KG1 (cell line): ENCODE measurements around the gene HIPK2.

Experiments used
- DNase-seq: peaks from one replicate; lab custom pipeline; 2025; lab: John Stamatoyannopoulos, UW

HIPK2 gene

GRCh38 chr7:139648941-139649425 is 128.8 kb downstream of the HIPK2 start:
- no peak for DNase-seq

- DNase-seq, result no peak
These were observed 129.4 kb downstream of the HIPK2 start for GRCh38 chr7:139648391-139648861.

- DNase-seq, result peak; percentile 21
These were observed 129.9 kb downstream of the HIPK2 start for GRCh38 chr7:139647814-139648390.

GRCh38 chr7:139647085-139647484 is 130.7 kb downstream of the HIPK2 start:
- no peak for DNase-seq

GRCh38 chr7:139646566-139646965 is 131.2 kb downstream of the HIPK2 start:
- DNase-seq, result no peak

DNA sequence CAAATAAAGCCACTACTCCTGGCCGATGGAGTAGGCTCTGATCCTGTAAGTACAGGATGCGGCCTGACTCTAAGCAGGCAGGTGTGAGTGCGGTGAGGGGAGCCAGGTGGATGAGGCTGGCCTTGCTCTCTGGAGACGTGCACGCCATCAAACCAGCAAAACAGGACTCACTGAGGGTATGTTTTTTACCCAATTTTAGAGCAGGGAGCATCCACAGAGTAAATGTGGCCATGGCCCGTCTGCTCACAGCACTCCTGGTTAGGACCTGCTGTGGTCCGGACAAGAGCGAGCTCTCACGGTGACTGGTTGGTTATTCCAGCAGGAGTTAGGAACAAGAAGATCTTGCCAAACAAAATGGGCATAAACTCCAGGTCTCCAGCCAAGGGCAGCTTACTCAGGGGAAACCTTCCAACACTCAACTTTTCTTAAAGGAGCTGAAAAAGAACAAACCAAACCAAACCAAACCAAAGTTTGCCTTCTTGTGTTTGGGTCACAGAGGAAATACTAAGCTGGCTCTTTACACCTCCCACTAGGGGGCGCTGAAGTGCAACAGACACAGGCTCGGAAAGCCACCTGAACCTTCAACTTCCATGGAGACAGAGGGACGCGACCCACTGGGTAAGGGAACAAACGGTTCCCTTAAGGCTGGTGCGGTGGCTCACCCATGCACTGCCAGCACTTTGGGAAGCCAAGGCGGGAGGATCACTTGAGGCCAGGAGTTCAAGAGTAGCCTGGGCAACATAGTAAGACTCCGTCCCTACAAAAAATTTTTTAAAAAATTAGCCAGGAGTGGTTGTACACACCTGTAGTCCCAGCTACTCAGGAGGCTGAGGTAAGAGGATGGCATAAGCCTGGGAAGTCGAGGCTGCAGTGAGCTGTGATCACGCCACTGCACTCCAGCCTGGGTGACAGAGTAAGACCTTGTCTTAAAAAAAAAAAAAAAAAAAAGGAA is 131.9 kb downstream of the HIPK2 start:
- peak; percentile 37 for DNase-seq

GRCh38 chr7:139643951-139644585 is 133.7 kb downstream of the HIPK2 start:
- DNase-seq, result no peak

GRCh38 chr7:139642283-139642682 is 135.5 kb downstream of the HIPK2 start:
- no peak for DNase-seq

DNA sequence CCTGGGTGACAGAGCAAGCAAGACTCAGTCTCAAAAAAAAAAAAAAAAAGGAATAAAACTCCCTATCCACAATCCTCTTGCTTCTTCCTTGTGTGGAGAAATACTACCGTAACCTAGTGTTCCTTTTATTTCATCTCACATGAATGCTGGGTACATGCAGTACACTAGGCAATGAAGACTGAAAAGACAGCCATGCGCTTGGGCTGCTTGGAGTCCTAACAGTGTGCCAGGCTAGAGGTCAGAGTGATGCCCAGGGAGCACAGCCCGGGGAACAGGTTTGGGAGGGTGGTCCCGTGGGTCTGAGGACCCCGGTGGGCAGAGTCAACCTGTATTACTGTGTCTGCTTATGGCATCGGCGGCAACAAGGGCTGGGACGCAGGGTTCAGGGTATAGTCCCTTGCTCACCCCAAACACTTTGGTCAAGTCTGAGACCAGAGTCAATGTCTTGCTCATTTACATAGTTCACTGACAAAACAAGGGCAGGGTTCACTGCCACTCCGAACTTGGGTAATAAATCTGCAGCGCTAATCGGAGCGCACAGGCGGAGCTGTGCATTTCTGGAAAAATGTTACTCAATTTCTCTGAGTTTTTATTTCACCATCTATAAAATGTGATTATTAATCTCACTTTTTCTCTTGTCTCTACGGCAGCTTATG is 136.3 kb downstream of the HIPK2 start:
- DNase-seq, result no peak

DNA sequence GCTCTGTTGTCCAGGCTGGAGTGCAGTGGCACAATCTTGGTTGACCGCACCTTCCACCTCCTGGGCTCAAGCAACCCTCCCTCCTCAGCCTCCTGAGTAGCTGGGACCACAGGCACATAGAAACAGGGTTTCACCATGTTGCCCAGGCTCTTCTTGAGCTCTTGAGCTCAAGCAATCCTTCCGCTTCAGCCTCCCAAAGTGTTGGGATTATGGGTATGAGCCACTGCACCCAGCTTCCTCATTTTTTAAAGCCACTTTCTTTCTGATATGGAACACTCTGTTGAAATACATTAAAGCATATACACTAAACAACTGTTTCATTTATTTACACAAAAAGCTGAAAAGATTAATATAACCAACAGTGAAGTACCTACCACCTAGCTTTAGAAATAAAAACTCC is 137.1 kb downstream of the HIPK2 start:
- DNase-seq, result no peak

- DNase-seq, result no peak
These were observed 138.2 kb downstream of the HIPK2 start for GRCh38 chr7:139639563-139639962.

DNA sequence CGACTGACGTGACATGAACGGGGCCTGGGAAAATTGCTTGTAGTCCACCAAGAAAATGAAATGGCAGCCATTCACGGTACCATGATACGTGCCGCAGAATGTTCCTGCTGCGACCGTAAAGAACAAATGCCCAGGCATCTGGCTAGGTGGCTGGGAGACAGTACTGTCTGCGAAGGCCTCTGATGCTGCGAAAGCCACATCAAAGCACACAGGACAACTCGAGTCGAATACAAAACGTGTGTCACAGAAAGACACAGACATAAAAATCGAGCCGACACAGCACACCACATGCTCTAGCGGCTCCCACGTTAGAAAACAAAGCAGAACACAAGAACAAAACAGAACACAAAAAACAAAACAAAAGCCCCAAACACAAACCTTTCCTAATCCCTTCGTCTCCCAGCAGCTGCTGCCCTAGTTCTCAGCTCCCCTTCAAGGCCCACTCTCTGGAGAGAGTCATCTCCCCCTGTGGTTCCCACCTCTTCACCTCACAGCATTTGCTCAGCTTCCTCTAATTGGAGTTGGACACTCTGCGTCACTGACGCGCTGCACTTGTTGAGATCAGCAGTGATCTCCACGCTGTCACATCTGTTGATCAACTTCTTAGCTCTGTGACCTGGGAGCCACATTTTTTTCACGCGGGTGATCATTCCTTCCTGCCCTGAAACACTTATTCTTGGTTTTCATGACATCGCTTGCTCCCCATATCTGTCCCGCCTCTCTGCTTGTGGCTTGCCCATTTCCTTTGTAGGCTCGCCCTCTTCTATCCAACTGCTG is 142.1 kb downstream of the HIPK2 start:
- DNase-seq, result no peak

- no peak for DNase-seq
These were observed 143.7 kb downstream of the HIPK2 start for GRCh38 chr7:139634087-139634486.

DNA sequence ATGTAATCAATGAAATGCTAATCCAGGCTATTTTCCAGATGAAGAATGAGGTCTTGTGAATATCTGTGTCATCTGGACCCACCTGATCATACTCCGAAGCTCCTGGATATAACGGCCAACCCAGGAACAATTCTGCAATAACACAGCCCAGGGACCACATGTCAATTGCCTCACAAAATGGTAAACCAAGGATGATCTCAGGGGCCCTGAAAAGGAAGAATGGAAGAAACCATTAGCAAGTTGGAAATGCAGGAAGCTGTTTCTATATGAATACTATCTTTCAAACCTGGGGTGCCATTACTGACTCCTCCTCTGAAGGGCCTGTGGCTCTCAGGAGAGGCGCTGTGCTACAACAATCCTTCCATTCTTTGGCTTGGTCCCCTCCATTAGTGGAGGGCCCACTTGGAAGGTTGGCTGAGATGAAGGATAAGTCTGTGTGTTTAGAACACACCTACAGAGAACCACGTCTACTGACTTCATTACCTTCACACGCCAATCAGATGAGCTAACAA is 146.2 kb downstream of the HIPK2 start:
- DNase-seq, result no peak

- no peak for DNase-seq
These were observed 146.9 kb downstream of the HIPK2 start for GRCh38 chr7:139630643-139631519.

GRCh38 chr7:139629392-139630082 is 148.3 kb downstream of the HIPK2 start:
- DNase-seq, result no peak

DNA sequence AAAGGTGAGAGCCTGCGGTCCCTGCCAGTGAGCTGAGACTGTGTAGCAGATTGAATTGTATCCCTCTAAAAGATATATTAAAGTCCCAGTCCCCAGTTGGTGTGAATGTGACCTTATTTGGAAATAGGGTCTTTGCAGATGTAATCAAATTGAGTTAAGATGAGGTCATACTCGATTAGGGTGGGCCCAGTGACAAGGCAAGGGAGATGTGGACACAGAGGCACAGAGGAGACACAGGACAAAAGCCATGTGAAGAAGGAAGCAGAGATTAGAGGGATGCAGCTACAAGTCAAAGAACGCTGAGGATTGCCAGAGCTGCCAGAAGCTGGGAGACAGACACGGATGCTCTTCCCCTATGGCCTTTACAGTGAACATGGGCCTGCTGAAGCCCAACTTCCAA is 150.0 kb downstream of the HIPK2 start:
- no peak for DNase-seq

- no peak for DNase-seq
These were observed 151.0 kb downstream of the HIPK2 start for GRCh38 chr7:139626817-139627216.

DNA sequence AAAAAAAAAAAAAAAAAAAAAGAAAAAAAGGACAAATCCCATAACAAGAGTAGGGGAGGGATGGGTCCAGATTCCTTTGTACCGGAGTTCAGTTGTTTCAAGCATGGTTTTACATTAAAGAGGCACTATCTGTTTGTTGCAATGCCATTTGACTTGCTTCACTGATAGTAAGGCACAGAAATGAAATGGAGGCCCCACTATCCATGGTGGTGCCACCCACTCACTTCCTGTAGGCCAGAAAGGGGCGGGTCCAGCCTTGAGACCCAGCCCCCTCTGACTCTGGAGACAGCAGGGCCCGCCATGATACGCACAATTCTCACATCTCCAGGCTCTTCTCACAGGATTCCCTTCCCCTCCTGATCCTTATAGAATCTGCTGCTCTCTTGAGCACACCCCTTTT is 154.3 kb downstream of the HIPK2 start:
- no peak for DNase-seq
